Motor neuron (in vitro differentiated cells): ENCODE data around the gene RAB31. TPM values are rescaled to one million over a fixed set of nuclear protein-coding genes. Genes with fewer than 3 reads are reported as not detected.

Source experiments
- ATAC-seq, 8 experiments: fragments of 200-7000 bp; cut with Tn5 transposase; replicated peaks in 6 of 8; 2 replicates each; pipeline ENCODE4 v1.8.0; 2021; ENCODE audit warnings: mild to moderate bottlenecking in 8 of 8, moderate library complexity in 8 of 8
- H3K27ac ChIP-seq, 2 donors: fragments of 250-450 bp; sonication (Bioruptor Pico); 2 replicates each; pipeline ENCODE4 v1.9.0; 2021; ENCODE audit warnings: antibody characterized with exemption in 2 of 2, mild to moderate bottlenecking in 2 of 2, moderate library complexity in 1 of 2
- H3K4me1 ChIP-seq, 2 donors: fragments of 250-450 bp; sonication (Bioruptor Pico); replicated peaks in 1 of 2; 2 replicates each; pipeline ENCODE4 v1.6.1; 2021; ENCODE audit warnings: antibody characterized with exemption in 2 of 2, mild to moderate bottlenecking in 2 of 2, moderate library complexity in 1 of 2
- H3K4me3 ChIP-seq, 5 donors: fragments of 250-450 bp; sonication (Bioruptor Pico); 2 replicates each; pipeline ENCODE4 v1.9.0; 2021; ENCODE audit warnings: antibody characterized with exemption in 5 of 5, mild to moderate bottlenecking in 5 of 5, moderate library complexity in 4 of 5
- WGBS, 10 experiments: fragments of 450-650 bp; shearing (Covaris generic); methylation state at CpG; one replicate each; pipeline ENCODE4 v1.0.0; 2022; 5-methylcytosine and 5-hydroxymethylcytosine counted together
- in situ Hi-C, 9 experiments: fragments of 400-800 bp; cut with MboI; loops; one replicate each; pipeline ENCODE4 v1.15.0; 2021; ENCODE audit warnings: low sequenced_read_pairs in 9 of 9, low pct_unique_long_range_greater_than_20kb in 2 of 9; ENCODE audit not compliant: unreplicated experiment in 9 of 9
- total RNA-seq, 8 experiments: library from RNA; unstranded; fragments of 300-600 nt; gene quantifications; 2 replicates each; pipeline versions ENCODE4 v1.2.3 to v1.2.4, GENCODE V29; 2022

Gene RAB31
- total RNA-seq, 8 experiments from 2014 or later: 2.8 to 55.2 (median 21.1) TPM

- ATAC-seq: peak in 2 of 8 experiments; percentile 77 to 79
- 52 to 96% (median 70%) methylated on average over 1 to 10 of the region's 14 CpGs; no CpG with 5 or more reads in 1 of the 10 experiments for WGBS, 10 experiments
- Histone ChIP-seq H3K4me3 (no peak overlapping the region), H3K4me1 (no peaks in the 10 kb centered on the region), H3K27ac (no peak overlapping the region)
- in situ Hi-C loops: no loop called here
These were observed 119.8 kb downstream of the RAB31 start for GRCh38 chr18:9827793-9828505.

- no peak for ATAC-seq
- in situ Hi-C loops: no loop called here
- WGBS, 10 experiments: 70 to 100% (median 88%) methylated on average over 2 to 14 of the region's 15 CpGs
- H3K27ac ChIP-seq: no peak overlapping the region
- H3K4me3 ChIP-seq: no peak overlapping the region
- H3K4me1 ChIP-seq: no peaks in the 10 kb centered on the region
These were observed 120.7 kb downstream of the RAB31 start for GRCh38 chr18:9828506-9829396.

DNA sequence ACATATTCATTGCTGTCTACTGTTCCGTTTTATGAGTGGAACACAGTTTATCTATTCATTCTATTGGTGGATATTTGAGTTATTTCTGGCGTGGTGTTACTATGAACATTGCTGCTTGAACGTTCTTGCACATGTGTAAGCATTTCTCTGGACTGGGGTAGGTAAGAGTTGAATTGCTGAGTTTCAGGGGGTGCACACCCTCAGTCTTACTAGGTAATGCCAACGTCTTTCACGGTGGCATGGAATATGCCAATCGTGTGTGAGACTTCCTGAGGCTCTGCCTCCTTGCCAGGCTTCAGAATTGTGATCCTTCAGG is 121.3 kb downstream of the RAB31 start:
- 27 to 90% (median 81%) methylated on average over 2 to 6 of the region's 6 CpGs for WGBS, 10 experiments
- in situ Hi-C loops: no loop called here
- Histone ChIP-seq H3K27ac (no peak overlapping the region), H3K4me3 (no peak overlapping the region), H3K4me1 (no peaks in the 10 kb centered on the region)
- no peak for ATAC-seq

DNA sequence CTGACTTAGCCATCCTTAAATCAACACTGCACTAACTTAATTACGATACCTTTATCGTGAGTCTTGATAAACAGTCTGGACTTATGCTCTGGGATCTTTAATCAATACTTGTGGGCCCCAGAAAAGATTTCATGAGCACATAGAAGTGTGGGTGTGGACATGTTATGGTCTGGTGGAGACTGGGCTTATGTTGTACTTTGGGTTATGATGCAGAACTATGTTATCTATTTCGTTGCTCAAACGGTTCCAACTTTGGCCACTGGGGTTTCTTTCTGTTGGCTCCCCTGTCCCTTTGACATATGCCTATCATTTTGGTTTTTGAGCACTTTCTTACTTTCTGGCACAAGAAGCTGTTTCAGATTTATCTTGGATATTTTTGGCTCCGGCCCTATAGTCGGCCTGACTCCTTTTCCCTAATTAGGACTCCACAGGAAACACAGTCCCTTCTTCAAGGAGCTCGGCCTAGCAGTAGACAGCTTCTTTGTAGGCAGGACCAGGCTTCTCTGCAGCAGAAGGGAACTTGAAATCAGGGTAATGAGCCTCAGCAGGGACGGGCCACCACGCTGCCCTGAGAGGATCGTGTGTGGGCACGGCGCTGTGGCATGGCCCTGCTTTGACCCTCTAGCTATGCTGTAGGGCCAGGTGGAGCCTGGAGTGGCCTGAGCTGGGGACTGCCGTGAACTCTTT is 123.1 kb downstream of the RAB31 start:
- peaks cover 12 to 13% of the 10 kb centered on the region in 2 donors for H3K4me1 ChIP-seq
- no peak for ATAC-seq
- WGBS, 10 experiments: 90 to 100% (median 93%) methylated on average over 1 to 8 of the region's 13 CpGs; no CpG with 5 or more reads in 1 of the 10 experiments

DNA sequence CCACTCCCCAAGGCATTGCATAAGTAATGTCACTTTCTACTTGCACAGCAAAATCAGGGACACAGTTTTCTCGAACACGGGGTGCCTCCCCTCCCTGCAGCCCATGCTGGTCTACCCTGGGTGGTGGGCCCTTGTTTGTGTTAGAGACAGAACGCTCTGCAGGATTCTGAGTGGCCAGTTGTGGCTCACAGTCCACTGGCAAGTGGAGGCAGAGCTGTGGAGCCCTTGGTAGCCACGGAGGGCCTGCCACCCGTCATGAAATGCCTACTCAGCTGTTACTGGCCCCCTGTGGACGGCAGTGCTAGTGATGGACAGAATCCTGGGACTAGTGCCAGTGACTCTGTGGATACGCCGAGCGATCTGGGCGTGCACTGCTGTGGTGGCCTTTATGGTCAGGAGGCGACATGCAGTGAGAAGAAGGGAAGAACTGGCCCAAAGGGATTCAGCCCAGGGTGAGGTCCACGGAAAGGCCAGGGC is 123.7 kb downstream of the RAB31 start:
- 80 to 100% (median 90%) methylated on average over 1 to 8 of the region's 12 CpGs; no CpG with 5 or more reads in 6 of the 10 experiments for WGBS, 10 experiments
- Histone ChIP-seq H3K4me3 (no peak overlapping the region), H3K27ac (no peak overlapping the region), H3K4me1 (peaks cover 16 to 18% of the 10 kb centered on the region in 2 donors)
- in situ Hi-C loops: no loop called here
- ATAC-seq: no peak

More for the DNA sequence above, 123.1 kb downstream of the RAB31 start:
- H3K27ac ChIP-seq: no peak overlapping the region
- in situ Hi-C loops: no loop called here
- H3K4me3 ChIP-seq: no peak overlapping the region

DNA sequence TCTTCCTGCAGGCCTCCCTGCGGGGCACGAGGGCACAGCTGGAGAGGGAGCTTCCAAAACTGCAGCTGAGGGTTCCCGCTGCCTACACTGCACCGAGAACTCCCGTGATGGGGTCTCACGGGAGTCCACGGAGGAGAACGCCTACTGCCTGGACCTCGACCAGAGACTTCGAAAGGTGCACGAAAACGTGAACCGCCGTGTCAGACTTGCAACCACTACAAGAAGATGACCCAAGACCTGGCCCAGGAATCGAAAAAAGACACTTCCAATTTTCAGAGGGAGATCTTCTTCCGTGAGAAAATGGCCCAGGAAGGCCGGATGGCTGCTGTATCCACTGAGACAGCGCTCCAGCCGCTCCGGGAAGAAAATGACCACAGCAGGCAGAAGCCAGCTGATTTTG is 124.8 kb downstream of the RAB31 start:
- 85 to 100% (median 94%) methylated on average over 2 to 13 of the region's 20 CpGs; no CpG with 5 or more reads in 4 of the 10 experiments for WGBS, 10 experiments
- no peak for ATAC-seq
- H3K4me3 ChIP-seq: no peak overlapping the region
- in situ Hi-C loops: no loop called here
- H3K4me1 ChIP-seq: peaks cover 16 to 19% of the 10 kb centered on the region in 2 donors
- no peak overlapping the region for H3K27ac ChIP-seq

DNA sequence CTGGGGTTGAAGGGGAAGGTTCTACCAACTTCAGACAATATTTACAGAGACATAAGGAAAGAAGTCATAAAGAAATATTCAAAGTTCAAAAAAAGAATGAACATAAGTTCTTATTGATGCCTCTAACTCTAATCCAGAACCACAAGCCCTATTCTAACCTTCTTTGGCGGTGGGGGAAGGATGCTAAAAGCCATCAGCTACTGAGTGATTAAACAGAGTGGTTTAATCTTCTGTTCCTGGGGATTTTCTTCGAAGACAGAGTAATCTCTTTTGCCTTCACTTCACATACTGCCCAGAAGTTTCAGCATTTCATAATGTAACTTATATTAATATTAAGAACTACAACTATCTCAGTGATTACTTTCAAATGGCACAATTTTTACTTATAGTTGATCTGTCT is 126.5 kb downstream of the RAB31 start:
- in situ Hi-C loops: no loop called here
- no peak overlapping the region for H3K27ac ChIP-seq
- no peak overlapping the region for H3K4me3 ChIP-seq
- H3K4me1 ChIP-seq: peaks cover 16 to 19% of the 10 kb centered on the region in 2 donors
- WGBS, 10 experiments: 71 to 100% (median 100%) methylated on average over 1 to 2 of the region's 2 CpGs; no CpG with 5 or more reads in 2 of the 10 experiments
- no peak for ATAC-seq

GRCh38 chr18:9835113-9835755 is 127.1 kb downstream of the RAB31 start:
- in situ Hi-C loops: no loop called here
- 49 to 89% (median 74%) methylated on average over 3 to 10 of the region's 11 CpGs for WGBS, 10 experiments
- peak in 4 of 8 experiments; percentile 27 to 68 (median 48) for ATAC-seq
- Histone ChIP-seq H3K4me1 (peaks cover 16 to 19% of the 10 kb centered on the region in 2 donors), H3K4me3 (no peak overlapping the region), H3K27ac (no peak overlapping the region)

DNA sequence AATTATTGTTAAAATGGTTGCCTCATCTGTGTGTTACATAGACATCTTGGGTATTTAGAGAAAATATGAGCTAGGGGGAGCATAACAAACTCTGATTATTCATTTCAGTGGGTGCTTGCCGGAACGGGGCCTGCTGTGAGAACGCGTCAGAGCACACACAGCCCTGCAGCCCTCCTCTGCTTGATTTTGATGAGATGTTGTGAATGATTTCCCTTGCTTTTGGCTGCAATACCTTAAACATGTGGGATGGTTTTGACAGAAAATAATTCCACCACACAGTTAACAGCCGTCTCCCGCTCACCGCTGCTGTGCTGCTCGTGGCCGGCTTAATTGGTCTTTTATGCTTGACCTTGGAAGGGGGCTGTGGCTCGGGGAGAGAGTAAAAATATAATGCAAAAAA is 127.7 kb downstream of the RAB31 start:
- peak in 5 of 8 experiments; percentile 45 to 74 (median 72) for ATAC-seq
- peak overlapping the region in 1 of 2 donors; percentile 52 for H3K27ac ChIP-seq

GRCh38 chr18:9838144-9838877 is 130.2 kb downstream of the RAB31 start:
- in situ Hi-C loops: no loop called here
- peak in 2 of 8 experiments; percentile 27 to 66 for ATAC-seq
- H3K4me3 ChIP-seq: no peak overlapping the region
- peaks cover 16 to 26% of the 10 kb centered on the region in 2 donors for H3K4me1 ChIP-seq
- 49 to 100% (median 90%) methylated on average over 1 to 6 of the region's 10 CpGs; no CpG with 5 or more reads in 1 of the 10 experiments for WGBS, 10 experiments
- no peak overlapping the region for H3K27ac ChIP-seq

More for the DNA sequence above, 127.7 kb downstream of the RAB31 start:
- Histone ChIP-seq H3K4me3 (no peak overlapping the region), H3K4me1 (peaks cover 16 to 19% of the 10 kb centered on the region in 2 donors)
- 37 to 97% (median 48%) methylated on average over 3 to 10 of the region's 10 CpGs; no CpG with 5 or more reads in 2 of the 10 experiments for WGBS, 10 experiments
- in situ Hi-C loops: no loop called here

DNA sequence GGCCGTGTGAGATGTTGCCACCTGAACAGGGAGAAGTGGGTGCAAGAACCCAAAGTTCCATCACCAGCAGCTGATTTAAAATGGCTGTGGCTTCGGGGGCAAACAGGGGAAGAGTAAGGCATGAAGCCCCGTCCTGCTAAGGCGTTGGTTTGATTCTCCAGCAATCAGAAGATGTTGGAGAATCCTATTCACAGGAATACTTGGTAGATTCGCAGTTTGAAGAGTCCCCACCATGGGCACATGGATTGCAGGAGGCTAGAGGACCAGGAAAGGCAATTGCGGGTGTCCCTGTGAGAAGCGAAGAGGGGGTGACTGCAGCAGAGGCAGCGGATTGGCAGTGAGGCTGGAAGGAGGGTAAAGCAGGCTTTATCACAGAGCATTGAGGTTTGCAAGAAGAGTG is 131.1 kb downstream of the RAB31 start:
- Histone ChIP-seq H3K4me1 (peaks cover 16 to 26% of the 10 kb centered on the region in 2 donors), H3K4me3 (no peak overlapping the region), H3K27ac (no peak overlapping the region)
- ATAC-seq: no peak
- in situ Hi-C loops: no loop called here
- 83 to 100% (median 94%) methylated on average over 1 to 7 of the region's 8 CpGs; no CpG with 5 or more reads in 3 of the 10 experiments for WGBS, 10 experiments

DNA sequence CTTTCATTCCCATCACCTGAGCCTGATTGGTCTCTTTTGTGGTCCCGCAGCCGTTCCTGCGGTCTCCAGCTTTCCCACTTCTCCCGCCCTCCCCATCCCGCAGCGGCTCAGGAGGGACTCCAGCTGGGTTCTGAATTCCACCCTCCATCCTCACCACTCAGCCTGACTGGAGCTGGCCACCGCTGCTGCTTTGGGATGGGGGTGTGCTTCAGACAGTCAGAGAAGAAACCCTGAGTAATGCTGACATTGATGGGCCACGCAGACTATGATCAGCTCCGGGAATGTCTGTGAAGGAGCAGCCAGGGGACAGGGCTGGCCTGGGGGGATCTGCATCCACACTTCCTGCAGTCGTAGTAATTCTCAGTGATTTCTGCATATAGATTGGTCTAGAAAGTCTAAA is 131.8 kb downstream of the RAB31 start:
- 17 to 100% (median 70%) methylated on average over 1 to 3 of the region's 10 CpGs; no CpG with 5 or more reads in 5 of the 10 experiments for WGBS, 10 experiments
- peak in 1 of 8 experiments; percentile 66 for ATAC-seq
- Histone ChIP-seq H3K4me1 (peaks cover 16 to 26% of the 10 kb centered on the region in 2 donors), H3K27ac (no peak overlapping the region), H3K4me3 (no peak overlapping the region)
- in situ Hi-C loops: no loop called here
